ENCODE data around the gene TSBP1.
"Not testable (repeated sequence)": the region's sequence is repeated elsewhere in the genome, so short reads cannot be mapped to it uniquely, and the experiment has no call there.

Gene TSBP1

DNA sequence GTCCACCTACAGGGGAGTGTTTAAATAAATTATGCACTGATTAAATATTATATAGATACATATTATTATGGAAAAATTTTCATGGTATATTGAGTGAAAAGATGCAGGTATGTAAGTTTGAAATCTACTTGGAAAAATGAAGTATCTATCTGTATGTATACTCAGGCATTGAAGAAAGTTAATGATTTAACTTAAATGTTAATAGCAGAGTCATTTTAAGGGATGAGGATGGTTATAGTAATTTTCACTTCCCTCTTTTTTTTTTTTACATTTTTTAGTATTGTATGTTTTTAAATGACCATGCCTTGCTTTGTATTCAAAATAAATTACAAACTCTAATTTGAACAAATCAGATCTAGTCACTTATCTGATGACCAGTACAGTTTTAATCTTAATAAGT is 104.7 kb downstream of the TSBP1 start:
- no peak overlapping the region for H3K4me2 ChIP-seq (ENCODE audit: low read depth, low read length, poor library complexity, severe bottlenecking)
- H2AFZ ChIP-seq (ENCODE audit: low read length): no peak overlapping the region
- no peaks in the 10 kb centered on the region for H3K27me3 ChIP-seq (ENCODE audit: insufficient read depth, low read length, poor library complexity, severe bottlenecking)
- no peaks in the 10 kb centered on the region for H3F3A ChIP-seq (ENCODE audit: low read depth)
- H3K9ac ChIP-seq (ENCODE audit: low read depth, low read length, poor library complexity, severe bottlenecking): no peak overlapping the region
- no peak for TF ChIP-seq EZH2phosphoT487 (IDR thresholded peaks at IDR 0.05; ENCODE audit: borderline replicate concordance)
- TF ChIP-seq, protein P1, sequence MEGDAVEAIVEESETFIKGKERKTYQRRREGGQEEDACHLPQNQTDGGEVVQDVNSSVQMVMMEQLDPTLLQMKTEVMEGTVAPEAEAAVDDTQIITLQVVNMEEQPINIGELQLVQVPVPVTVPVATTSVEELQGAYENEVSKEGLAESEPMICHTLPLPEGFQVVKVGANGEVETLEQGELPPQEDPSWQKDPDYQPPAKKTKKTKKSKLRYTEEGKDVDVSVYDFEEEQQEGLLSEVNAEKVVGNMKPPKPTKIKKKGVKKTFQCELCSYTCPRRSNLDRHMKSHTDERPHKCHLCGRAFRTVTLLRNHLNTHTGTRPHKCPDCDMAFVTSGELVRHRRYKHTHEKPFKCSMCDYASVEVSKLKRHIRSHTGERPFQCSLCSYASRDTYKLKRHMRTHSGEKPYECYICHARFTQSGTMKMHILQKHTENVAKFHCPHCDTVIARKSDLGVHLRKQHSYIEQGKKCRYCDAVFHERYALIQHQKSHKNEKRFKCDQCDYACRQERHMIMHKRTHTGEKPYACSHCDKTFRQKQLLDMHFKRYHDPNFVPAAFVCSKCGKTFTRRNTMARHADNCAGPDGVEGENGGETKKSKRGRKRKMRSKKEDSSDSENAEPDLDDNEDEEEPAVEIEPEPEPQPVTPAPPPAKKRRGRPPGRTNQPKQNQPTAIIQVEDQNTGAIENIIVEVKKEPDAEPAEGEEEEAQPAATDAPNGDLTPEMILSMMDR (conservative IDR thresholded peaks at IDR 0.05; ENCODE audit: low read length): no peak
- no peaks in the 10 kb centered on the region for H3K9me3 ChIP-seq (ENCODE audit: insufficient read depth, low read depth, low read length)
- H3K4me3 ChIP-seq (ENCODE audit: low read length, poor library complexity, severe bottlenecking): no peak overlapping the region
- H3K4me1 ChIP-seq (ENCODE audit: insufficient read depth, low read length, poor library complexity, severe bottlenecking): no peaks in the 10 kb centered on the region
- H3K79me2 ChIP-seq (ENCODE audit: insufficient read depth, low read length): no peaks in the 10 kb centered on the region
- H3K36me3 ChIP-seq (ENCODE audit: insufficient read depth, low read length): no peaks in the 10 kb centered on the region
- no peaks in the 10 kb centered on the region for H3K9me2 ChIP-seq (replicated peaks; ENCODE audit: low read depth, low read length)
- H4K20me1 ChIP-seq (ENCODE audit: insufficient read depth, low read length, poor library complexity, severe bottlenecking): no peaks in the 10 kb centered on the region

DNA sequence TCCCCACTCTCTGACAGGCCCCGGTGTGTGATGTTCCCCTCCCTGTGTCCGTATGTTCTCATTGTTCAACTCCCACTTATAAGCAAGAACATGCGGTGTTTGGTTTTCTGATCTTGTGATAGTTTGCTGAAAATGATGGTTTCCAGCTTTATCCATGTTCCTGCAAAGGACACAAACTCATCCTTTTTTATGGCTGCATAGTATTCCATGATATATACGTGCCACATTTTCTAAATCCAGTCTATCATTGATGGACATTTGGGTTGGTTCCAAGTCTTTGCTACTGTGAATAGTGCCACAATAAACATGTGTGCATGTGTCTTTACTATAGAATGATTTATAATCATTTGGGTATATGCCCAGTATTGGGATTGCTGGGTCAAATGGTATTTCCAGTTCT is 114.4 kb downstream of the TSBP1 start:
- not testable (repeated sequence) for H3K4me2 ChIP-seq (ENCODE audit: low read depth, low read length, poor library complexity, severe bottlenecking); H3K9me2 ChIP-seq (replicated peaks; ENCODE audit: low read depth, low read length); H3F3A ChIP-seq (ENCODE audit: low read depth); H2AFZ ChIP-seq (ENCODE audit: low read length); H4K20me1 ChIP-seq (ENCODE audit: insufficient read depth, low read length, poor library complexity, severe bottlenecking); H3K79me2 ChIP-seq (ENCODE audit: insufficient read depth, low read length); H3K36me3 ChIP-seq (ENCODE audit: insufficient read depth, low read length); H3K27me3 ChIP-seq (ENCODE audit: insufficient read depth, low read length, poor library complexity, severe bottlenecking); H3K4me3 ChIP-seq (ENCODE audit: low read length, poor library complexity, severe bottlenecking); H3K9me3 ChIP-seq (ENCODE audit: insufficient read depth, low read depth, low read length); H3K9ac ChIP-seq (ENCODE audit: low read depth, low read length, poor library complexity, severe bottlenecking); H3K4me1 ChIP-seq (ENCODE audit: insufficient read depth, low read length, poor library complexity, severe bottlenecking)

DNA sequence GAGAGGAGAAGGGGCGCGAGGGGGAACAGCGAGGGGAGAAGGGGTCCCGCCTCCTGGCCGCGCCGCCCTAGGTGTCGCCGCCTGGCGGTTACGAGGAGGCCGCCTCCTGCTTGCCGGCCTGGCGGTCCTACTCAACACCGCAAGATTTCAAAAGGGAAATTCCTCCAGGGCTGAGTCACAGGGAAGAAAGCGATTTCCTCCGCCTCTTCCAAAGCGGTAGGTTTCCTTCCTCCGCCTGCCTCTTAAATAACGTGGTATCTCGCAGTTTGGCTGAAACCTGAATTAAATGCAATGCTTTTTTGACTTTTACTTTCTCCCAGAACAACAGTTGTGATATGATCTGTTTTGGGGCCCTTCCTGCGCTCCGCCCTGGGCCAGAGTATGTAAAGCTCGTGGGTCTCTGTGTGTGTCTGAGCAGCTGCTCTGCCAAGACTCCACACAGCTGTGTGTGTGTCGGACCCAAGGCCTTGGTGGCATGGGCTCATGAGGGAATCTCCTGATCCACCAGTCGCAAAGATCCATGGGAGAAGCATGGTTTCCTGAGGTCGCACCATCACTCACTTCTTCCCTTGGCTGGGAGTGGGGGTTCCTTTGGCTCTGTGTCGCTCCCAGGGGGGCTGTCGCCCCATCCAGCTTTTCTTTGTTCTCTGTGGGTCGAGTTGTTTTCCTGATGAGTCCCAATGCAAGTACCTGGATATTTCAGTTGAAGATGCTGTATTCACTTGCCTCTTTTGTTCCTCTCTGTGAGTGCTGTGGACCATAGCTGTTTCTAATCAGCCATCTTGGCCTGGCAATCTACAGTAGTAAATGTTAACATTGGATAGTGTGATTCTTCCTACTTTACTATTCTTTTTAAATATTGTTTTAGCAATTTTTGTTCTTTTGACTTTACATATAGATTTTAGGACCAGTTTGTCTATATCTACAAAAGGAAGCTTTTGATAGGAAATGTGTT is 116.2 kb downstream of the TSBP1 start:
- Histone ChIP-seq H3K79me2 (ENCODE audit: insufficient read depth, low read length) (no peaks in the 10 kb centered on the region), H3K36me3 (ENCODE audit: insufficient read depth, low read length) (no peaks in the 10 kb centered on the region), H3K27me3 (ENCODE audit: insufficient read depth, low read length, poor library complexity, severe bottlenecking) (no peaks in the 10 kb centered on the region), H3K9ac (ENCODE audit: low read depth, low read length, poor library complexity, severe bottlenecking) (no peak overlapping the region), H3K9me2 (replicated peaks; ENCODE audit: low read depth, low read length) (no peaks in the 10 kb centered on the region), H2AFZ (ENCODE audit: low read length) (0 out of 2 replicates have a peak overlapping the region, but pooled peaks have one; percentile 54), H3K4me1 (ENCODE audit: insufficient read depth, low read length, poor library complexity, severe bottlenecking) (peaks cover 5% of the 10 kb centered on the region), H3F3A (ENCODE audit: low read depth) (no peaks in the 10 kb centered on the region), H4K20me1 (ENCODE audit: insufficient read depth, low read length, poor library complexity, severe bottlenecking) (no peaks in the 10 kb centered on the region), H3K4me3 (ENCODE audit: low read length, poor library complexity, severe bottlenecking) (no peak overlapping the region), H3K4me2 (ENCODE audit: low read depth, low read length, poor library complexity, severe bottlenecking) (no peak overlapping the region), H3K9me3 (ENCODE audit: insufficient read depth, low read depth, low read length) (no peaks in the 10 kb centered on the region)
- TF ChIP-seq, protein P1 (conservative IDR thresholded peaks at IDR 0.05; ENCODE audit: low read length): no peak
- TF ChIP-seq EZH2phosphoT487 (IDR thresholded peaks at IDR 0.05; ENCODE audit: borderline replicate concordance): no peak
